H1 (cell line): ENCODE measurements around the gene OTP. TPM values are rescaled to one million over a fixed set of nuclear protein-coding genes. Genes with fewer than 3 reads are reported as not detected.

ENCODE experiments used
- CTCF ChIA-PET: fragments of 300-600 bp; sonication (Branson Sonifier 250); formaldehyde crosslinking; loops from one replicate; lab custom pipeline; 2021; ENCODE audit not compliant: partially characterized antibody; lab: Charles Lee
- POLR2A ChIA-PET: fragments of 300-600 bp; sonication (Branson Sonifier 250); formaldehyde crosslinking; loops from one replicate; lab custom pipeline; 2021; ENCODE audit warnings: inconsistent platforms; ENCODE audit not compliant: partially characterized antibody; lab: Charles Lee
- DNase-seq, 2 experiments: peaks; one replicate each; pipeline versions ENCODE4 v3.0.0 to v3.0.0-alpha.2; 2010 to 2022; ENCODE audit warnings: low spot score in 2 of 2, low read depth in 1 of 2, mixed read lengths in 1 of 2
- FAIRE-seq: peaks from 2 replicates; lab custom pipeline; 2011; peaks lifted over from hg19 to GRCh38; lab: Jason Lieb, UNC
- H2AFZ ChIP-seq: 2 replicates; pipeline ENCODE4 v1.8.1; 2012; ENCODE audit warnings: low read length, inconsistent platforms
- H2AK5ac ChIP-seq: 2 replicates; pipeline ENCODE4 v1.6.1; 2013; ENCODE audit warnings: low read depth, low read length
- H2BK120ac ChIP-seq: replicated peaks from 2 replicates; pipeline ENCODE3; 2013; ENCODE audit warnings: low read depth, low read length, inconsistent platforms
- H2BK12ac ChIP-seq: 2 replicates; pipeline ENCODE4 v1.6.1; 2013; ENCODE audit warnings: low read depth, low read length
- H2BK15ac ChIP-seq: 2 replicates; pipeline ENCODE4 v1.6.1; 2013; ENCODE audit warnings: low read length
- H2BK20ac ChIP-seq: 2 replicates; pipeline ENCODE4 v1.6.1; 2013; ENCODE audit warnings: low read length
- H2BK5ac ChIP-seq: 2 replicates; pipeline ENCODE4 v1.6.1; 2013; ENCODE audit warnings: low read depth, low read length
- H3K14ac ChIP-seq: 2 replicates; pipeline ENCODE4 v1.6.1; 2013; ENCODE audit warnings: inconsistent platforms; ENCODE audit not compliant: insufficient read length
- H3K18ac ChIP-seq: 2 replicates; pipeline ENCODE4 v1.6.1; 2013; ENCODE audit warnings: low read length; ENCODE audit errors: extremely low read depth
- H3K23ac ChIP-seq: 2 replicates; pipeline ENCODE4 v1.6.1; 2013; ENCODE audit warnings: inconsistent platforms; ENCODE audit not compliant: insufficient read length
- H3K23me2 ChIP-seq: 2 replicates; pipeline ENCODE4 v1.6.1; 2013; ENCODE audit warnings: low read depth, low read length
- H3K27ac ChIP-seq: 2 replicates; pipeline ENCODE4 v1.6.1; 2011; ENCODE audit warnings: low read depth, low read length, inconsistent platforms
- H3K27me3 ChIP-seq, 4 experiments: replicated peaks in 1 of 4; 1 replicate in 1 of 4; 2 replicates in 3 of 4; pipeline versions ENCODE4 v1.6.1 to v1.8.1; 2011 to 2013; ENCODE audit warnings: low read length in 3 of 4, mild to moderate bottlenecking in 3 of 4, inconsistent platforms in 2 of 4, mixed read lengths in 2 of 4, moderate library complexity in 1 of 4; ENCODE audit not compliant: control insufficient read depth in 3 of 4, insufficient read depth in 3 of 4; ENCODE audit errors: extremely low read depth in 1 of 4
- H3K36me3 ChIP-seq, 4 experiments: 2 replicates each; pipeline versions ENCODE4 v1.6.1 to v1.8.1; 2011 to 2013; ENCODE audit warnings: mild to moderate bottlenecking in 4 of 4, low read length in 3 of 4, moderate library complexity in 2 of 4, control low read depth in 1 of 4, inconsistent platforms in 1 of 4; ENCODE audit not compliant: insufficient read depth in 4 of 4, control insufficient read depth in 2 of 4
- H3K4ac ChIP-seq: replicated peaks from 2 replicates; pipeline ENCODE3; 2013; ENCODE audit warnings: low read length, low read depth, mixed read lengths, inconsistent platforms; ENCODE audit not compliant: insufficient read length
- H3K4me1 ChIP-seq, 4 experiments: replicated peaks in 1 of 4; 1 replicate in 1 of 4; 2 replicates in 3 of 4; pipeline versions ENCODE4 v1.6.1 to v1.8.1; 2011 to 2013; ENCODE audit warnings: low read length in 3 of 4, inconsistent platforms in 2 of 4, mixed read lengths in 1 of 4; ENCODE audit not compliant: insufficient read depth in 4 of 4, control insufficient read depth in 3 of 4
- H3K4me2 ChIP-seq, 2 experiments: 2 replicates each; pipeline versions ENCODE4 v1.6.1 to v1.8.1; 2011 to 2013; ENCODE audit warnings: low read depth in 2 of 2, low read length in 2 of 2, control low read depth in 1 of 2, inconsistent platforms in 1 of 2, mild to moderate bottlenecking in 1 of 2; ENCODE audit not compliant: insufficient read depth in 1 of 2
- H3K4me3 ChIP-seq, 4 experiments: fragments of 200-600, 300-600 bp in 1 of 4; sonication (generic), shearing (Covaris generic), sonication (Bioruptor Twin) in 1 of 4; 2 replicates each; pipeline versions ENCODE4 v1.5.1 to v1.8.1; 2011 to 2016; ENCODE audit warnings: low read length in 4 of 4, low read depth in 3 of 4, control low read depth in 2 of 4, inconsistent platforms in 2 of 4, mild to moderate bottlenecking in 2 of 4, mixed read lengths in 1 of 4, moderate library complexity in 1 of 4; ENCODE audit not compliant: insufficient read depth in 2 of 4; ENCODE audit errors: extremely low read depth in 1 of 4
- H3K56ac ChIP-seq: replicated peaks from 2 replicates; pipeline ENCODE3; 2013; ENCODE audit warnings: low read depth, mild to moderate bottlenecking, mixed read lengths, low read length, inconsistent platforms; ENCODE audit not compliant: insufficient read length
- H3K79me1 ChIP-seq: 2 replicates; pipeline ENCODE4 v1.6.1; 2013; ENCODE audit warnings: low read depth, low read length, control low read depth
- H3K79me2 ChIP-seq, 2 experiments: 2 replicates each; pipeline versions ENCODE4 v1.6.1 to v1.8.1; 2012 to 2013; ENCODE audit warnings: low read length in 2 of 2, mild to moderate bottlenecking in 2 of 2, inconsistent platforms in 1 of 2; ENCODE audit not compliant: insufficient read depth in 2 of 2, control insufficient read depth in 1 of 2
- H3K9ac ChIP-seq, 4 experiments: replicated peaks in 1 of 4; 1 replicate in 1 of 4; 2 replicates in 3 of 4; pipeline versions ENCODE4 v1.6.1 to v1.8.1; 2011 to 2013; ENCODE audit warnings: low read depth in 3 of 4, low read length in 3 of 4, control low read depth in 2 of 4, mild to moderate bottlenecking in 2 of 4, moderate library complexity in 2 of 4, inconsistent platforms in 1 of 4; ENCODE audit errors: extremely low read depth in 1 of 4
- H3K9me3 ChIP-seq, 2 experiments: 2 replicates each; pipeline versions ENCODE4 v1.6.1 to v1.8.1; 2012 to 2013; ENCODE audit warnings: mild to moderate bottlenecking in 2 of 2, moderate library complexity in 2 of 2, control low read depth in 1 of 2, inconsistent platforms in 1 of 2, low read depth in 1 of 2, low read length in 1 of 2, mixed read lengths in 1 of 2; ENCODE audit not compliant: insufficient read depth in 2 of 2
- H4K20me1 ChIP-seq, 2 experiments: replicated peaks in 1 of 2; 2 replicates each; pipeline versions ENCODE3 to v1.8.1; 2011 to 2013; ENCODE audit warnings: inconsistent platforms in 2 of 2, low read length in 2 of 2, mild to moderate bottlenecking in 1 of 2; ENCODE audit not compliant: insufficient read depth in 2 of 2, control insufficient read depth in 1 of 2
- H4K5ac ChIP-seq: 2 replicates; pipeline ENCODE4 v1.6.1; 2013; ENCODE audit warnings: low read length, low read depth, mixed read lengths, inconsistent platforms; ENCODE audit not compliant: insufficient read length
- H4K8ac ChIP-seq: 2 replicates; pipeline ENCODE4 v1.8.0; 2013; ENCODE audit warnings: mild to moderate bottlenecking, moderate library complexity, low read length, inconsistent platforms; ENCODE audit not compliant: insufficient read depth; ENCODE audit errors: extremely low read depth
- H4K91ac ChIP-seq: replicated peaks from 2 replicates; pipeline ENCODE3; 2013; ENCODE audit warnings: low read length, mixed read lengths, inconsistent platforms; ENCODE audit not compliant: insufficient read length
- MAFK ChIP-seq: IDR thresholded peaks from 2 replicates; pipeline ENCODE4 v1.6.1; 2012; ENCODE audit warnings: low read depth, mild to moderate bottlenecking, improper control_type of control experiment, low read length
- RFX5 ChIP-seq: IDR thresholded peaks from 2 replicates; pipeline ENCODE4 v1.6.1; 2011; ENCODE audit warnings: low read depth, low read length, improper control_type of control experiment, borderline replicate concordance
- TAF1 ChIP-seq: IDR thresholded peaks from 2 replicates; pipeline ENCODE4 v1.6.1; 2011; ENCODE audit warnings: mild to moderate bottlenecking, low read depth, low read length
- polyA plus RNA-seq, 7 experiments: library from polyadenylated mRNA; depleted of rRNA in 3 of 7; stranded (reverse) in 5 of 7; unstranded in 2 of 7; fragments of >200 nt in 5 of 7; fragments of 200-250 nt in 2 of 7; gene quantifications; 1 replicate in 5 of 7; 2 replicates in 1 of 7; 4 replicates in 1 of 7; pipeline versions ENCODE4 v1.2.1 to v1.2.3, GENCODE V29; 2011 to 2013; ENCODE audit warnings: missing spikeins in 2 of 7, mixed read lengths in 2 of 7
- total RNA-seq: library from RNA; stranded (reverse); fragmentation: NEBNext Ultra II Directional; extraction: Animal tissue kit (Norgen Biotek cat#: 25700); gene quantifications from 2 replicates; pipeline ENCODE4 v1.2.1, GENCODE V29; 2021

OTP gene
- total and polyA plus RNA-seq, 2 of the 8 experiments (the other 6 are each of a cell fraction or from before 2014, with no cell fraction given): not detected

GRCh38 chr5:77658662-77659061, 20.1 kb upstream of the OTP start:
- no peaks in the 10 kb centered on the region for H3K79me1 ChIP-seq
- H3K23ac ChIP-seq: no peak overlapping the region
- H3K23me2 ChIP-seq: no peaks in the 10 kb centered on the region
- H4K91ac ChIP-seq: no peak overlapping the region
- no peak overlapping the region for H4K5ac ChIP-seq
- no peaks in the 10 kb centered on the region for H3K79me2 ChIP-seq
- H3K4me3 ChIP-seq: no peak overlapping the region
- H3K4ac ChIP-seq: no peak overlapping the region
- H3K9ac ChIP-seq: no peak overlapping the region
- H2AFZ ChIP-seq: no peak overlapping the region
- ChIA-PET POLR2A (no interaction called here), CTCF (interaction anchor here (1.1 to 1.4 kb wide), 3 partner anchors 8 to 28 kb away, joined by 3 to 4 read pairs (median 3); no protein-coding TSS in a partner anchor)
- H2BK12ac ChIP-seq: no peak overlapping the region
- no peaks in the 10 kb centered on the region for H3K4me1 ChIP-seq
- H3K56ac ChIP-seq: no peak overlapping the region
- no peak overlapping the region for H2BK5ac ChIP-seq
- H2BK120ac ChIP-seq: no peak overlapping the region
- H3K4me2 ChIP-seq: no peak overlapping the region
- H3K18ac ChIP-seq: no peak overlapping the region
- no peak for TF ChIP-seq RFX5
- no peak for TF ChIP-seq TAF1
- TF ChIP-seq MAFK: no peak
- H3K27ac ChIP-seq: no peak overlapping the region
- no peaks in the 10 kb centered on the region for H3K9me3 ChIP-seq
- no peak overlapping the region for H2BK15ac ChIP-seq
- no peaks in the 10 kb centered on the region for H3K36me3 ChIP-seq
- FAIRE-seq (no peak), DNase-seq (no peak)
- H3K14ac ChIP-seq: no peak overlapping the region
- H3K27me3 ChIP-seq: no peaks in the 10 kb centered on the region; a peak in 3 of 7 replicates
- H4K8ac ChIP-seq: no peak overlapping the region
- H2AK5ac ChIP-seq: no peak overlapping the region
- no peaks in the 10 kb centered on the region for H4K20me1 ChIP-seq
- no peak overlapping the region for H2BK20ac ChIP-seq
